Memory B cell (primary cell): ENCODE measurements around the gene CEL.

Experiments
- ATAC-seq: fragments of 150-1000 bp; cut with Tn5 transposase; 2 replicates; pipeline ENCODE4 v1.10.0; 2021; ENCODE audit warnings: low read depth, mild to moderate bottlenecking, moderate library complexity
- DNase-seq, 2 donors: peaks; one replicate each; pipeline ENCODE4 v3.0.0; 2022; ENCODE audit warnings: low spot score in 2 of 2
- H3K27ac Mint-ChIP-seq: one replicate; pipeline ENCODE4 v1.8.0; 2022; ENCODE audit warnings: mild to moderate bottlenecking, moderate library complexity, mixed read lengths
- H3K27me3 Mint-ChIP-seq: one replicate; pipeline ENCODE4 v1.8.0; 2022; ENCODE audit warnings: mixed read lengths
- H3K36me3 Mint-ChIP-seq: one replicate; pipeline ENCODE4 v1.8.0; 2022; ENCODE audit warnings: mild to moderate bottlenecking, mixed read lengths
- H3K4me1 Mint-ChIP-seq: one replicate; pipeline ENCODE4 v1.8.0; 2022; ENCODE audit warnings: mixed read lengths
- H3K4me3 Mint-ChIP-seq: one replicate; pipeline ENCODE4 v1.8.0; 2022; ENCODE audit warnings: mild to moderate bottlenecking, moderate library complexity, mixed read lengths
- H3K9me3 Mint-ChIP-seq: one replicate; pipeline ENCODE4 v1.8.0; 2022; ENCODE audit warnings: mixed read lengths

CEL gene

DNA sequence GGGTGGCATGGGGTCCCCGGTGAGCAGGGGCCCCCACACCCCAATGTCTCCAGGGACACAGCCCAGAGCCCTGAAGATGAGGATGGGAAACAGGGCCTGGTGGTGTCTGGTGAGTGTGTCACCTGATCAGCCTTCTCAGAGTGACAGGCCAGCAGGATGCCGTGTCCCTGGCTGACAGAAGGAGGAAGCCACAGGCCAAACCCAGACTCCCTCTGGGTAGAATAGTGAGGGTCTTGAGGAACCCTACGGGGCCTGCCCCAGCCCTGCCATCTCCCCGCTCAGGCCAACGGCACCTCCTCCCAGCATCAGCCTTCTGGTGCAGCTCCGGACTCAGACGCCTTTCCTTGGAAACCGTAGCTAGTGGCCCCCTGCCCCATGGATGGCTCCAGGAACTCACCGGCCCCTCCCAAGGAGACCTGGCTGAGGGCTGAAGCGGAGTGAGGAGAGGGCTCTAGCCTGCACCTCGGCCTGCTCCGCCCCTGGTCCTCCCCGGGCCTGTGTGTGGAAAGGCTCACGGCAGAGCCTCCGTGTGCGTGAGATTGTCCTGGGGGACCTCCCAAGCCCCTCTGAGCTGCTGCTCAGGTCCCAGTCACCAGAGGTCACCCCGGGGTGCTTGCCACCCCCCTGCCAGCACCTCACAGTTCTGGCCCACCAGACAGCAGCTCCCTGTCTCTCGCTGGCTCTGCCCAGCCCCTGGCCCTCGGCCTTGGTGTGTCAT is 53.3 kb downstream of the CEL start:
- no peaks in the 10 kb centered on the region for H3K9me3 Mint-ChIP-seq
- peak overlapping the region; percentile 92 for H3K27ac Mint-ChIP-seq
- no peak for ATAC-seq
- DNase-seq: no peak
- peaks cover 35% of the 10 kb centered on the region for H3K4me1 Mint-ChIP-seq
- no peaks in the 10 kb centered on the region for H3K27me3 Mint-ChIP-seq
- no peak overlapping the region for H3K4me3 Mint-ChIP-seq
- H3K36me3 Mint-ChIP-seq: peaks cover 5% of the 10 kb centered on the region

DNA sequence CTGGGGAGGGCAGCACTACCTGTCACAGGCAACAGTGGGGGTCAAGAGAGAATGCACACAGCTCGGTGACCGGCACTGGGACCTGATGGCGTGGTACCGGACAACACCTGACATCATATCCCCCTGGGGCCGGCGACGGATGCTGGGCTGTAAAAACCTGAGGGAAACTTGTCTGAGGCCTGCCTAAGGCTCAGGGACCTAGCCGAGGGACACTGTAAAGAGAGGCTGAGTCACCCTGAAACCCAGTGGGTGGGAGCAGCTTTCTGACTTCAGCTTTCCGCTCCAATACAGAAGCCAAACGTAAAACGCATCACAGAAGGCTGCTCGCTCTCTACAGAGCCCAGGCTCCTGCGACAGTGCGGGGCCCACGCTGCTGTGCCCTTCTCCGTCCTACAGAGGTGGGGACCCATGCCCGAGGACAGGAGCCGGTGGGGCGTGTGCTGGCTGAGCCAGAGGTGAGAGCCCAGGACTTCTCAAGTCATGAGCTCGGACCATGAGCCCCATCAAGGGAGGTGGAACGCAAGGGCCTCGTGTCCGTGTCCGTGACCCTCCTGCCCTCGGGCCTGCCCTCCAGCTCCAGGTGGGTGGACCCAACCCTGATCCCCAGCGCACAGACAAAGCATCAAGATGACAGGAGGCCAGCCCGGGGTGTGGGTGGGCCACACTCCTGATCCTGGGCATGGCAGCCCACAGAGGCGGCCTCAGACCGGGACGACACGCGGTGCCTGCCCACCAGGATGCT is 54.0 kb downstream of the CEL start:
- peaks cover 39% of the 10 kb centered on the region for H3K4me1 Mint-ChIP-seq
- peak; percentile 48 for ATAC-seq
- H3K4me3 Mint-ChIP-seq: peak overlapping the region; percentile 50

DNA sequence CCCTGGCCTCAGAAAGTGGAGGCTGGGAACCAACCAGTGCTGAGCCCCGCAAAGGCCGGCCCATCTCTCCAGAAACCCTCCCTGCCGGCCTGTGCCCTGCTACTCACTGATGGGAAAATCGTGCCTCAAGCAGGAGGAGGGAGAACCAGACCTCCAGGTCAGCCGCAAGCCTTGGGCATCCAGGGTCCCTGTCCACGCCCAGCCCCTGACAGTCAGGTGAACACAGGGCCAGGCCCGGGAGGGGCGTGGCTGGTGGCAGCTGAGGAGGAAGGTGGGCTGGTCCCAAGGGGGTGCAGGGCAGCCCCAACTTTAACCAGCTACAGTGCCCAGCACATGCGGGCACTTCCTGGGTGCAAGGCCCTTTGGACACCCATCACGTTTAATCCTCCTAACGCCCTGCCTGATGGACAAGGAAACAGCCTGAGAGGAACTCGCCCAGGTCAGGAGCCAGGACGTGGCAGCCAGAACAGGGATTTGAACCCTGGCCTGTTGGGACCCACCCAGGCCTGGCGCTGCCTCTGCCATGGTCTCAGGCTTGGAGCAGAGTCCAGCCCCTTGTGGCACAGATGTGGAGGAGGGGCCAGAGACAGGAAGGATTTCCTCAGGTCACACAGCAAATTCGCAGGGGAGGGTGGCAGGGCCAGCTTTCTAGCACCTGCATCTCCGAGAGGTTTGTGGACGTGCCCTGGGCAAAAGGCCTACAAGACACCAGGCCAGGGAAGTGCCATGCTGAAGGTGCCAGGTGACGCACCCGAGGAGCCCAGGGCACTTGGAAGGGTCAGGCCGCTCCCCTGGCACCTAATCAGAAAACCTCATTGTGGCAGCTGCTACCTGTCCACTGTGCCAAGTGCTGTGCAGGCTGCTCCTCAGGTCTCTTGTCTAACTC is 54.8 kb downstream of the CEL start:
- peaks cover 42% of the 10 kb centered on the region for H3K4me1 Mint-ChIP-seq
- H3K27me3 Mint-ChIP-seq: no peaks in the 10 kb centered on the region
- ATAC-seq (no peak), DNase-seq (no peak)
- H3K27ac Mint-ChIP-seq: peak overlapping the region; percentile 92
- H3K9me3 Mint-ChIP-seq: no peaks in the 10 kb centered on the region
- H3K36me3 Mint-ChIP-seq: peaks cover under 1% of the 10 kb centered on the region
- H3K4me3 Mint-ChIP-seq: no peak overlapping the region

More for the DNA sequence above, 54.0 kb downstream of the CEL start:
- Mint-ChIP-seq H3K27me3 (no peaks in the 10 kb centered on the region), H3K27ac (peak overlapping the region; percentile 92), H3K36me3 (peaks cover 2% of the 10 kb centered on the region), H3K9me3 (no peaks in the 10 kb centered on the region)
- DNase-seq: no peak

DNA sequence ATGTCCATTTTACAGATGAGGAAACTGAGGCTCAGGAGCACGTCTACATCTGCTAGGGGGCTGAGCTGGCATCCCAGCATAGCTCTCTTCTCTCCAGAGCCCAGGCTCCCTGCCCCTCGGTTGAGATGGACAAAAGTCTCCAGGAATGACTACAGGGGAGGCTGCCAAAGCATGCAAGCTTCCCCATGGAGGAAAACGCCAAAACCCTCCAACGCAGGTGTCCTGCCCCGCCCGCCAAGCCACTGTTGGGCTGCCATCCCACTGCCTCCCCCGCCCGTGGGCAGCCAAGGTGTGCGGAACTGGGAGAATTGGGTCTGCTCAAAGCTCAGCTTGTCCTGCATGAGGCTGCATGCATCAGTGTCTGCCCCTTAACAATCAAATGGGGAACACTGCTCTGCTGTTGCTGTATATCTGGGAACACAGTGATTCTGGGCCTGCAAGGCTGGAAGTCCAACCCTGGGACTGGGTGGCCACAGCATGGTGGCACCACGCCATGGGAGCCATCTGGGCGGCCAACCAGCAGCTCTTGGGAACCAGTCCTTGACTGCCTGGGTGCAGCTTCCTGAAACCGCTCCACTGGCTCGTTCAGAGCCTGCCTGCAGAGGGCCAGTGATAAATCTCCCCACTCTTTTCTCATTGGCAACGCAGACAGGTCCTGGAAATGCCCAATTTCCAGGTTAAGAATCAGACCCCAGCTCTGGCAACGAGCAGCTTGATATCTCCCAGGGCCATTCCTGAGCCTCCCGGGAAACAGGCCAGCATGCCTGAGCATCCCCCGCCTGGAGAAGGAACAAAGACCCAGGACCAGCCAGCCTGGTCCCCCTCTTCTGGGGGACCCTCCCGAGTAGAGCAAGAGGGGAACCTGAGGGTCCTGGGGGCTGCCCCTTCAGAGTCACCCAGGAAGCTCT is 55.7 kb downstream of the CEL start:
- Mint-ChIP-seq H3K9me3 (no peaks in the 10 kb centered on the region), H3K27me3 (no peaks in the 10 kb centered on the region), H3K4me1 (peaks cover 43% of the 10 kb centered on the region), H3K4me3 (no peak overlapping the region), H3K36me3 (no peaks in the 10 kb centered on the region), H3K27ac (peak overlapping the region; percentile 9)
- ATAC-seq (no peak), DNase-seq (no peak)

DNA sequence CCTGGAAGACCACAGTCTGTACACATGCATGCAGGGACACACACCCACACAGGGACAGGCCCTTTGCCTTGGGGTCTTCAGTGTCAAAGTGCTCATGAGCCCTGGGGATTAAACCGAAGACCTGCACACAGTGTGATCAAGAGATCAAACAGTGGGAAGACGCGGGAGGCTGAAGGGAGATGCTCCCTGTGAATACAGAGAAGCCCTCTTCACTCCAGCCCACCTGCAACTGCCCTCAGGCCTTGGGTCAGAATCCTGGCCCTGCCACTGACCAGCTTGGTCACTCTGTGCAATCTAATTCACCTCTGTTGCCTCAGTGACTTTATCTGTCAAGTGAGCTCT is 56.4 kb downstream of the CEL start:
- H3K27ac Mint-ChIP-seq: peak overlapping the region; percentile 64
- no peaks in the 10 kb centered on the region for H3K27me3 Mint-ChIP-seq
- H3K4me3 Mint-ChIP-seq: no peak overlapping the region
- no peaks in the 10 kb centered on the region for H3K9me3 Mint-ChIP-seq
- peaks cover 39% of the 10 kb centered on the region for H3K4me1 Mint-ChIP-seq
- ATAC-seq (no peak), DNase-seq (no peak)
- H3K36me3 Mint-ChIP-seq: no peaks in the 10 kb centered on the region

DNA sequence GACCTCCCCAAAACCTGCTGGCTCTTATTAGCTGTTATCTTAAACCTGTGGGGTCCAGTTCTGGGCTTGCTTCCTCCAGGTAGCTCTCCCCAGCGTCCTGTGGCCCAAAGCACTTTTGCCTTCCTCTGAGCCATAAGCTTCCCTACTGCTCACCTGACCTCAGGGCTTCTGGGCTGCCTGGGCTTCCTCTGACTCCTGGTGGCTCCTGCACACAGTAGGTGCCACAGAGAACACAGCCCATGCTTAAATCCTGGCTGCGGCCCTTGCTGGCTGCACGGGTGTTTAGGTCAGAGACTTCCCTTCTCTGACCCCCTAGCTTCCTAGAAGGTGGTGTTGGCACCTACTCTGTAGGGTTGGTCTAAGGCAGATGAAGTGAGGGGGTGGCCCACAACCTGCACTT is 56.8 kb downstream of the CEL start:
- Mint-ChIP-seq H3K4me3 (peak overlapping the region; percentile 18), H3K4me1 (peaks cover 38% of the 10 kb centered on the region), H3K9me3 (no peaks in the 10 kb centered on the region), H3K27me3 (no peaks in the 10 kb centered on the region), H3K27ac (peak overlapping the region; percentile 64), H3K36me3 (no peaks in the 10 kb centered on the region)
- DNase-seq: no peak
- ATAC-seq: no peak

DNA sequence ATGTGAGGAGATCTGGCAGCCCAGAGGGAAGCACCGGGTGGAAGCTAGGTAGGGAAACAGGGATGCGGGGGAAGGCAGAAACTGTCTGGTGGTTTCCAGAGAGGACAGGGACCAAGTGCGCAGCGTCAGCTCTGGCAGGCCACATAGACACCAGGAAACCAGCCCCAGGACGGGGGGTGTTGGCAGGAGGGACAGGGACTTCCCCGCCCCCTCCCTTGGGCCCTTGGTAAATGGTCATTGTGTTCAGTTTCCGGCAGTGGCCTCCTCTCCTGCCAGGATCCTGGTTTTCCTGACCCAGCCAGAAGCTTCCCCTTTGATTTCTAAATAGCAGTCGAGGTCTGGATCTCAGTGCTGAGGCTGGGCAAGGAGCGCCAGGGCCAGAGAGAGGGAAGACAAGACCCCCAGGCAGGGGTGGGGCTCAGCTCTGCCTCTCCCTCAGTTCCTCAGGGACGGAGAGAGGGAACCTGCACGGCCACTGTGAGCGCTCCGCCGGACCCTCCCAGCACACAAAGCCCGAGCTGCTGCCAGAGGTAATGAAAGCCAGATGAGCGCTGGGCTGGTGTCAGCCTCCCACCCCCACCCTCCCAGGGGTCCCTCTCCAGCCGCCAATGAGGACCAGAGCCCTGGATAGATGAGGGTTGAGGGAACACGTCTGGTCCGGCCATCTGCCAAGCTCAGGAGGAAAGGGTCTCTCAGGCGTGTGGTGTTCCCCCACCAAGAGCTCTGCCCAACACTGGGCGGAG is 57.5 kb downstream of the CEL start:
- H3K4me3 Mint-ChIP-seq: peak overlapping the region; percentile 18
- no peaks in the 10 kb centered on the region for H3K36me3 Mint-ChIP-seq
- peak overlapping the region; percentile 64 for H3K27ac Mint-ChIP-seq
- H3K27me3 Mint-ChIP-seq: no peaks in the 10 kb centered on the region
- H3K4me1 Mint-ChIP-seq: peaks cover 42% of the 10 kb centered on the region
- no peaks in the 10 kb centered on the region for H3K9me3 Mint-ChIP-seq
- ATAC-seq (no peak), DNase-seq (no peak)

DNA sequence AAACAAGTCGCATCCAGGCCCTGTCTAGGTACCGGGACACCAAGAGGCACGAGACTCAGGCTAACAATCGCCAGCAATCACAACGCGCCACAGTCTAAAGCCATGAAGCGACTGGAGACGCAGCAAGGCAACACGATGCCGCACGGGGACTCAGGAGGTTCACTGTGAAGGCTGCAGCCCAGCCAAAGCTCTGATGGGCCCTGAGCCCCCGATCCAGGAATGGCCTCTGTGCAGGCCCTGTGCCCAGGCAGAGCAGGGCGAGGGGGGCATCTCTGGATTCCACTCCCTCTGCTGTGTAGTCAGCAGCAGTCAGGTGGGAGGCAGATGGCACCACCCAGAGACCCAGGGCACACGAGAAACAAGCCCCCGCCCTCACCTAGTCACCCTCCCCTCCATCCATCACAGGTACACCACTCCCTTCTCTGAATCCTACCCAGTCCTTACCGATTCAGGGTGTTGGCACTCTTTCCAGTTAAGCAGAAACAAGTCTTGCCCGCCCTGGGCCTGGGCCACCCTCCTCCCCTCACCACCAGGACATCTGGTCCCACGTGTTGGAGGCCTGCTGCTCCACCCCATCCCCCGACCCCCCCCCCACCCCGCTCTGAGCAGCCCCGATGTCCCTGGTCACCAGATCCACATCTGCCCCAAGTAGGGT is 58.2 kb downstream of the CEL start:
- Mint-ChIP-seq H3K4me3 (peak overlapping the region; percentile 80), H3K4me1 (peaks cover 43% of the 10 kb centered on the region), H3K36me3 (no peaks in the 10 kb centered on the region), H3K9me3 (no peaks in the 10 kb centered on the region), H3K27ac (peak overlapping the region; percentile 66), H3K27me3 (no peaks in the 10 kb centered on the region)
- no peak for DNase-seq
- ATAC-seq: no peak

DNA sequence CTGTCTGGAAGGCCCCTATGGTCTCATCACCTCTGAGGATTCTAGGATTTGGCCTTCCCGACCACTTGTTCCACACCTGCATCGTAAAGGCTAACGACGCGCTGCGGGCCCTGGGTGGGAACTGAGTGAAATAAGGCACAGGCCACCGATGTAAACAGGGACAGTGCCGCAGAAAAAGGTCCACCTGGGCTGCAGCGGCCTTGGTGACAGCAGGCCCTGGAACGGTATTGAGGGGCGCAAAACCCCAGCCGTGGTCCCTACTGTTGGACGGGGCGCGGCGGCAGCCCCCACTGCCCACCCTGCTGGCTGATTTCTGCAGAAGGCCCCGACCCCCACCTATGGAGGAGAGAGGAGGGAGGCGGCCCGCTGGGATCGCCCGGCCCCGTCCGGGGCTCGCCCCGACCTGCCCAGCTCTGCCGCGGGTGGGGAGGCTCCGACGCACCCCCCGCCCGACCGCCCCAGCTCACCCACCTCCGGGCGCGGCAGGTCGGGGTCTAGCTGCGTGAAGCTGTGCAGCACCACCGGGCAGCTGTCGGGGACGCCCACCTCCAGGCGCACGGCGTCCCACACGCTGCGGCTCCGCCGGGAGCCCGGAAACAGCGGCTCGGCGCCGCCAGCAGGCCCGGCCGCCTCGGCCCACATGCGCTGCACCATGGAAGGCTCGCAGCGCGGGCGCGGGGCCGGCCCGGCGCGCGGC is 58.9 kb downstream of the CEL start:
- no peaks in the 10 kb centered on the region for H3K9me3 Mint-ChIP-seq
- DNase-seq: no peak
- peak overlapping the region; percentile 80 for H3K4me3 Mint-ChIP-seq
- H3K27me3 Mint-ChIP-seq: no peaks in the 10 kb centered on the region
- ATAC-seq: no peak
- H3K4me1 Mint-ChIP-seq: peaks cover 39% of the 10 kb centered on the region
- H3K36me3 Mint-ChIP-seq: no peaks in the 10 kb centered on the region
- H3K27ac Mint-ChIP-seq: peak overlapping the region; percentile 66
